ENCODE results near the gene GHRH.

Gene GHRH

DNA sequence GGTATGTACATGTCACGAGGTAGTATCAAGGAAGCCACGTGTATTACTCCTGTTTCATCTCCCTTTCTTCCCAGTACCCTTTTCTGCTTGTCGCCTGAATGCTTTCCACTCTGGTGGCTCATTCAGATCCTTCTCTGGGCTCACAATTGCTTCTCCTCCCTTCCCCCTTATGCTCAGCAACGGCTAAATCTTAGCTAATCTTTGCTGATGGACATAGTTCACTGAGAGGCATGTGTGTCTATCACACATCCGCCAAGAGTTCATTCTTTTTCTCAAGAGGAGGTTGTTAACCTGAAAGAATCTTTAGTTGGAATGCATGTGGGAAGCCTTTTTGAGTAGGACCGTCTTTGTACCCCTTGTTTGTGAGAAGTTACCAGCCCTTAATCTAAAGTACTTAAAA is 56.5 kb downstream of the GHRH start:
- no peak for DNase-seq
- H3K27ac ChIP-seq: no peak overlapping the region
- no peak overlapping the region for H3K4me3 ChIP-seq
- H3K27me3 ChIP-seq: no peaks in the 10 kb centered on the region
- intact Hi-C loops (cut with DNase I; ENCODE audit: low total_unique reads): no loop called here
- H3K9me3 ChIP-seq: no peaks in the 10 kb centered on the region
- peaks cover 0 to 9% (median 0%) of the 10 kb centered on the region in 4 donors for H3K4me1 ChIP-seq
- TF ChIP-seq, protein P1, sequence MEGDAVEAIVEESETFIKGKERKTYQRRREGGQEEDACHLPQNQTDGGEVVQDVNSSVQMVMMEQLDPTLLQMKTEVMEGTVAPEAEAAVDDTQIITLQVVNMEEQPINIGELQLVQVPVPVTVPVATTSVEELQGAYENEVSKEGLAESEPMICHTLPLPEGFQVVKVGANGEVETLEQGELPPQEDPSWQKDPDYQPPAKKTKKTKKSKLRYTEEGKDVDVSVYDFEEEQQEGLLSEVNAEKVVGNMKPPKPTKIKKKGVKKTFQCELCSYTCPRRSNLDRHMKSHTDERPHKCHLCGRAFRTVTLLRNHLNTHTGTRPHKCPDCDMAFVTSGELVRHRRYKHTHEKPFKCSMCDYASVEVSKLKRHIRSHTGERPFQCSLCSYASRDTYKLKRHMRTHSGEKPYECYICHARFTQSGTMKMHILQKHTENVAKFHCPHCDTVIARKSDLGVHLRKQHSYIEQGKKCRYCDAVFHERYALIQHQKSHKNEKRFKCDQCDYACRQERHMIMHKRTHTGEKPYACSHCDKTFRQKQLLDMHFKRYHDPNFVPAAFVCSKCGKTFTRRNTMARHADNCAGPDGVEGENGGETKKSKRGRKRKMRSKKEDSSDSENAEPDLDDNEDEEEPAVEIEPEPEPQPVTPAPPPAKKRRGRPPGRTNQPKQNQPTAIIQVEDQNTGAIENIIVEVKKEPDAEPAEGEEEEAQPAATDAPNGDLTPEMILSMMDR (IDR thresholded peaks at IDR 0.05): no peak
- peaks cover 70 to 87% (median 71%) of the 10 kb centered on the region in 3 donors for H3K36me3 ChIP-seq

DNA sequence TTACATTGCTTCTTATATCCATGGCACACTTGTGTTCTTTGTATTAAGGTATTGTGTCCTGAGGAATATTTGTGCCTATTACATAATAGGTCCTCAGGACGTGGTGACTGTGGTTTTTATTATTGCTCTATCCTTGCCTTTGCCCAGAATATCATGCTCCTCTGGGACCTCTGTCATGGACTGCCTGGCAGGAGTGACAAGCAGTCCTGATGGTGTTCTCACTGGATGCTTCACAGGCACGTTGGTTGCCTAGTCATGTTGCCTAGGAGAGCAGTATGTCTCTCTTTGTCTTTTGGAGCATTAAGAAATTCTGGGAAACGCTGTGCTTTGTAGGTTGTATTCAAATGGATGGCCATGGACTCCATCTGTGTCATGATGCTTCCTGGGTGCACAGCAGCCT is 57.6 kb downstream of the GHRH start:
- Histone ChIP-seq H3K36me3 (peaks cover 70 to 87% (median 71%) of the 10 kb centered on the region in 3 donors), H3K9me3 (no peaks in the 10 kb centered on the region), H3K4me3 (no peak overlapping the region), H3K27ac (no peak overlapping the region), H3K4me1 (peaks cover 0 to 9% (median 0%) of the 10 kb centered on the region in 4 donors), H3K27me3 (no peaks in the 10 kb centered on the region)
- intact Hi-C loops (cut with DNase I; ENCODE audit: low total_unique reads): loop anchor here (5.0 kb wide), 1 partner anchor 328 kb away; no protein-coding TSS in a partner anchor
- TF ChIP-seq, protein P1 (IDR thresholded peaks at IDR 0.05): no peak
- no peak for DNase-seq

DNA sequence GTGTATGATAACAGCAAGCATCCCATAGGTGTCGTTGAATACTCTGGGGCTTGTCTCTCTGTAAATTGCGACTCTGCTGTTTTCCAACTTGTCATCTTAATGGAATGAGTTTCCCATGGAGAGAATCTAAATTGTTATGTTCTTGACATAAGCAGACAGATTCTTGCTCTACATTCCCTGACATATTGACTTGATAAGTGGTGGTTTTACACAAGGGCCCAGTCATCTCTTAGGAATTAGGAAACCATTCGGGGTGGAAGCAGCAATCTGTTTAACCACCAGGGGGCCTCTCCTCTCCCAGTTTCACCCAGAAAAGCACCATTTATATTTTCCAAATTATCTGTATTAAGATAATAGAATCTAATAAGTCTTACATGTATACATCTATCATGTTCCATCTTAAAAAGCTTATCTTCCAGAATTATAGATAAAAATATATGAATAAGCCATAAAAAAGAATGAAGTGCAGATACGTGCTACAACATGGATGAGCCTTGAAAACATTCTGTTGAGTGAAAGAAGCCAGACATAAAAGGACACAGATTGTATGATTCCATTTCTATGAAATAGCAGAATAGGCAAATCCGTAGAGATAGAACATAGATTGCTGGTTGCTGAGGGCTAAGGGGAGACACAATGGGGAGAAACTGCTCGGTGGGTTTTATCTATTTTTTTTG is 59.2 kb downstream of the GHRH start:
- DNase-seq: peak in 1 of 2 donors; percentile 39
- Histone ChIP-seq H3K27me3 (no peaks in the 10 kb centered on the region), H3K4me1 (peaks cover 0 to 9% (median 0%) of the 10 kb centered on the region in 4 donors), H3K9me3 (no peaks in the 10 kb centered on the region), H3K4me3 (peak overlapping the region in 1 of 2 donors; percentile 7), H3K36me3 (peaks cover 57 to 86% (median 59%) of the 10 kb centered on the region in 3 donors), H3K27ac (peak overlapping the region; percentile 51 to 61)
- intact Hi-C loops (cut with DNase I; ENCODE audit: low total_unique reads): loop anchor here (5.0 kb wide), 1 partner anchor 330 kb away; no protein-coding TSS in a partner anchor
- TF ChIP-seq, protein P1 (IDR thresholded peaks at IDR 0.05): peak; percentile 67 to 77

DNA sequence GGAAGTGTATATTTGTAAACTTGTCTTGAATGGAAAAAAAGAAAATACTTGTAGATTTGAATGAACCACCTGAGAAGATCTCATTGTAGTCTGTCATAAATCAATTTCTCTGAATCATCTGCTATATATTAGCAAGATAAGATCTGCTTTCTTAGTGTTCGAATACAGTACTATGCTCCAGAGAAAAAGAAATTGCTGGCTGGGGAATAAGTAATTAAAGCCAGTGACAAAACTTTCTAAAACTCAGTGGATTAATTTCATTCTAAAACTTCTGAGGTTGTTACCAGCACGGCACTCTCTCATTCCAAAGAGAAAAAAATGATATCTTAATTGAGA is 59.8 kb downstream of the GHRH start:
- Histone ChIP-seq H3K9me3 (no peaks in the 10 kb centered on the region), H3K4me3 (peak overlapping the region in 1 of 2 donors; percentile 7), H3K27me3 (no peaks in the 10 kb centered on the region), H3K4me1 (peaks cover 0 to 9% (median 0%) of the 10 kb centered on the region in 4 donors), H3K27ac (peak overlapping the region; percentile 51 to 61), H3K36me3 (peaks cover 50 to 82% (median 53%) of the 10 kb centered on the region in 3 donors)
- TF ChIP-seq, protein P1 (IDR thresholded peaks at IDR 0.05): no peak
- intact Hi-C loops (cut with DNase I; ENCODE audit: low total_unique reads): loop anchor here (5.0 kb wide), 1 partner anchor 331 kb away; no protein-coding TSS in a partner anchor
- no peak for DNase-seq

Data from tibial artery (tissue), 4 donors.